GM18526 (cell line): ENCODE measurements around the gene SLC2A6.

Experiments used
- POLR2A ChIP-seq: IDR thresholded peaks from 3 replicates; pipeline ENCODE4 v1.6.1; 2011; ENCODE audit not compliant: insufficient read length; ENCODE audit errors: extremely low read depth

The SLC2A6 gene

DNA sequence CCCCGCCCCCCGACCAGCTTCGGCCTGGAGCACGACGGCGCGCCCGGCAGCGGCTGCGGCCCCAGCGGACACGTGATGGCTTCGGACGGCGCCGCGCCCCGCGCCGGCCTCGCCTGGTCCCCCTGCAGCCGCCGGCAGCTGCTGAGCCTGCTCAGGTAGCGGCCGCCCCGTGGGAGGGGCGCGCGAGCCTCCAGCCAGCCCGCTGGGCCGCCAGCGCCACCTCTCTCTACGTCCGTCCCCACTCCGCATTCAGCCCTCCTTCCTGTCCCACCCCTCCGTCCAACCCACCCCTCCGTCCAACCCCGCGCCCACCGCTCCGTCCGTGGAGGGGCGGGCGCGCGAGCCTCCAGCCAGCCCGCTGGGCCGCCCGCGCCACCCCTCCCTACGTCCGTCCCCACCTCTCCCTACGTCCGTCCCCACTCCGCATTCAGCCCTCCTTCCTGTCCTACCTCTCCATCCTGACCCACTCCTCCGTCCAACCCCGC, 50.2 kb downstream of the SLC2A6 start:
- no peak for TF ChIP-seq POLR2A

DNA sequence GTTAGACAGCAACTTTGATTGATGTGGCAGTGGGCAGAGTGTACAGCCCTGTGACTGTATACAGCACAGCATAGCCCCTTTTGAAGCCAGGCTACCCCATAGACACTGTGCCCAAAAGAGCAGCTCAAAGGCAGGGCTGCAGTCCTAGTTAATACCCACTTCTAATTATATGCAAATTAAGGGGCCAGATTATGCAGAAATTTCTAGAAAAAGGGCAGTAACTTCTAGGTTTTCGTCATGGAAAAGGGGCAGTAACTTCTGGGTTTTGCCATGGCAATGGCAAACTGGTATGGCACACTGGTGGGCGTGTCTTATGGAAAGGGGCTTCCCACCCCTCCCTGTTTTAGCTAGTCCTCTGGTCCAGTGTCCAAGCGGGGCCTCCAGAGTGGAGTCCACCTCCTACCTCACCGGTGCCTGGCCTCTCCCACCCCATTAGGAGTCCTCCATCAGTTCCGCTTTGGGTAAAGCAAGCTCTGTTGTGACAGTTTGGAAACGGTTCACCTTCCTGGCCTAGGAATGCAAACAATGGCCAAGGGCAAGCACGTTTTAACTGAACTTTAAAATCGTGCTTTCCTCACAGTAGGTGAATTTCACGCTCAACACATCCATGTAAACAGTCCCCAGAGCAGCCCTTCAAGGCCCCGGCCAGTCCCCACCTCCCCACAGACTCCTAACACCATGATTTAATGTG, 51.1 kb downstream of the SLC2A6 start:
- no peak for TF ChIP-seq POLR2A

DNA sequence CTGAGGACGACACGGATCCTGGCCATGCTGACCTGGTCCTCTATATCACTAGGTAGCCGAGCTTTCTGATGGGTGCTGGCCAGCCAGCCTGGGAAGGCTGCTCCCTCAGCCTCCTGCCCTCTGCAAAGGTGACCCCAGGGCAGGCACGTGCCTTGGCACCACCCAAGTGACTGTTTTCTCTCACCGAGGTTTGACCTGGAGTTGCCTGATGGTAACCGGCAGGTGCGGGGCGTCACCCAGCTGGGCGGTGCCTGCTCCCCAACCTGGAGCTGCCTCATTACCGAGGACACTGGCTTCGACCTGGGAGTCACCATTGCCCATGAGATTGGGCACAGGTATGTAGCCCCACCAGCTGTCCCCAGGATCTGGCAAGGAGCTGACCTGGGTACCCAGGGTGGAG, 52.9 kb downstream of the SLC2A6 start:
- no peak for TF ChIP-seq POLR2A

DNA sequence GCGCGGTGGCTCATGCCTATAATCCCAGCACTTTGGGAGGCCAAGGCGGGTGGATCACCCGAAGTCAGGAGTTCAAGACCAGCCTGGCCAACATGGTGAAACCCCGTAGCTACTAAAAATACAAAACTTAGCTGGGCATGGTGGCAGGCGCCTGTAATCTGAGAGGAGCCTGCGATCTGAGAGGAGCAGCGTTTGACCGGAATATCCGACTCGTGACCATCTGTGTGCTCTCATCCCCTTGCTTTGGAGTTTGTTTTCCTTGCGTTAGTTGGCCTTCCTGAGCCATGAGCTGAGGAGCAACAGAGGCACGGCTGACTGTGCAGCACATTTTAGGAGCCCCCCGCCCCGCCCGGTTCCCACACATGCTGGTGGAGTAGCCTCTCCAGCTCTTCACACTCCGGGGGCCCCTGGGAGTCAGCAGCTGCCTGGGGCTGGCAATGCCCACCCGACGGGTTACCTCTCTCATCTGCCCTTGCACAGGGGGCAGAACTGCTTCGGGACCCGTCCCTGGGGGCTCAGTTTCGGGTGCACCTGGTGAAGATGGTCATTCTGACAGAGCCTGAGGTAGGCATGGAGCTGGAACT, 53.8 kb downstream of the SLC2A6 start:
- no peak for TF ChIP-seq POLR2A

DNA sequence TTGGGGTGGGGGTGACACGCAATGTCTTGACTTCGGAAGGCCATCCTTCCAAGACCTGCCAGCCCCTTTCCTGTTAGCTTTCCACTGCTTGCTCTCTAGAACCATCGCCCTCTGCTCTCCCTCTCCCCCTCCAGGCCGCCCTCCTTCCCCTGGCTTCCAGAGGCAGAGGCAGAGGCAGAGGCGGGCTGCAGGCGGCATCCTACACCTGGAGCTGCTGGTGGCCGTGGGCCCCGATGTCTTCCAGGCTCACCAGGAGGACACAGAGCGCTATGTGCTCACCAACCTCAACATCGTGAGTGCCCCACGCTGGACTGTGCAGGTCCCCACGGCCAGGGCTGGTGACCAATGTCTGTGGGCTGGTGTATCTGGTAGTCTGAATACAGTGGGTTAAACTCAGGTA, 54.7 kb downstream of the SLC2A6 start:
- no peak for TF ChIP-seq POLR2A

DNA sequence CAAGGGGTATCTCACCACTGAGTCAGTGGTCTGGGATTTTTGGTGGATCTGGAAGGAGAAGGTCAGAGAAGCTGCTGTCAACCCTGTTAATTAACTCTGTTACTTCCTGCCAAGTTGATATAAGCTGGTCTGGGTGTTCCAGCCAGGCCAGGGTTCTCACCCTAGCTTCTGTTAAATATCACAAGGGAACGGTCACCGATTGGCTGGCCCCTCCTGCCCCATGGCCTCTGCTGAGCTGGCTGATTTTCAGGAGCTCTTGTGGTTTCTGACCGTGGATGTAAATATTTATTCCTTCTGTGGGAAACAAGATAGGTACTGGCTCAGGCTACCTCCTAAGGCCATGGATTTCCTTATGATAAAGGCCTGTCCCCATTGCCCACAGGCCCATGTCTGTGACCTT, 55.7 kb downstream of the SLC2A6 start:
- no peak for TF ChIP-seq POLR2A

DNA sequence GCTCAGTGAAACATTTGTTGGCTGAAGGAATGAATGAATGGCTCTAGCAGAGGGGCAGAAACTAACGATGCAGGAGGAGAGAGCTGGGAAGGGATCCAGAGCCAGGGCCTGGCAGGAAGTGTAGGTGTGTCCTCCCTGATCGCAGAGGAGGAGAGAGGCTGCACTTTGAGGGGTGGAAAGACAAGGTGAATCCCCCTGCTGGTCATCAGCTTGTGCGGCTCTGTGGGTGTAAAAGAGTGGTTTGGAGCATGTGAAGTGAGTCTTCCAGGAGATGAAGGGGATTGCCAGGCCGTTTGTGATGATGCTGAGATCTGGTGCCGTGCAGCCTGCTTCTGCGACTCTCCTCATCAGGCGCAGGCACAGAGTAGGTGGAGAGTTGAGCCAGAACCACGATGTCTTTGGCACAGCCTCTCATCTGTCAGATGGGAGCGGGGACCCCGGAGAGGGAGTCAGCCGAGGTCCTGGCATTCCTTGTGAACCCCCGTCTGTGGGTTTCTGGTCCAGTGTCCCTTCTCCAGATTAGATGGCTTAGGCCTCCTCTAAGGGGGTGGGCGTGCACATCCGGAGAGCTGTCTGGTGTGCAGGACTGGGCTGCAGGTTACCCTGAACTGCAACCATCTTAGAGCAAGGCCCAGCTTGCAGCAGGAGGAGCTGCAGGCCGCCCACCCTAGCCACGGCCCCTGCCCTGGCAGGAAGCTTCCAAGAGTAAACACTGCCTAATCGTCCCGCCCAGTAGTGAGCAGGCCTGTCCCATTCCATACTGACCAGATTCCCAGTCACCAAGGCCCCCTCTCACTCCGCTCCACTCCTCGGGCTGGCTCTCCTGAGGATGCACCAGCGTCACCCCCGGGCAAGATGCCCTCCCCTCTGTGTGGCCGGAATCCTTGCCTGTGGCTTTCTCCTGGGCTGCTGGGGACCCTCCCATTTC, 57.0 kb downstream of the SLC2A6 start, which contains the start of gene ADAMTS13:
Gene ADAMTS13, plus strand, starts transcription at position 753 of the 928 bp plus-strand sequence. Its CDS starts 77 bp downstream, at position 830.
- no peak for TF ChIP-seq POLR2A
